HCT116 (cell line): Measurements from ENCODE around the gene LDLRAD4. TPM values are rescaled to one million over a fixed set of nuclear protein-coding genes. Genes with fewer than 3 reads are reported as not detected.

ENCODE experiments used
- ATAC-seq: fragments of 200-7000 bp; cut with Tn5 transposase; 2 replicates; pipeline ENCODE4 v1.9.1; 2020; ENCODE audit warnings: mild to moderate bottlenecking, moderate library complexity
- BruUV-seq: library from RNA; stranded (reverse); fragments of 400-500 nt; replicated peaks from 2 replicates; lab custom pipeline; 2021; lab: Mats Ljungman, UMichigan
- CTCF ChIA-PET: fragments of 300-600 bp; sonication (Branson Sonifier 250); formaldehyde crosslinking; loops from one replicate; lab custom pipeline; 2021; ENCODE audit warnings: antibody characterized with exemption; lab: Charles Lee
- POLR2A ChIA-PET: fragments of 300-600, 350-600 bp; sonication (Branson Sonifier 250); formaldehyde crosslinking; loops from one replicate; lab custom pipeline; 2021; ENCODE audit warnings: antibody characterized with exemption; lab: Charles Lee
- RAD21 ChIA-PET, 2 experiments: fragments of 300-600 bp; sonication (Branson Sonifier 250); formaldehyde crosslinking; loops; one replicate each; lab custom pipeline; 2023; ENCODE audit warnings: low total read pairs in 2 of 2; ENCODE audit not compliant: uncharacterized antibody in 2 of 2, unreplicated experiment in 2 of 2, low non-redundant PET in 1 of 2; lab: Charles Lee
- DNase-seq: peaks from one replicate; pipeline ENCODE4 v3.0.0-alpha.2; 2010; ENCODE audit warnings: low read depth, low spot score
- H2AFZ ChIP-seq: fragments of 200-600 bp; shearing (Covaris generic), sonication (generic); 2 replicates; pipeline ENCODE4 v1.6.1; 2017; ENCODE audit warnings: low read depth, mixed run types, mixed read lengths, antibody characterized with exemption, low read length; ENCODE audit not compliant: poor library complexity, severe bottlenecking
- H3K27ac ChIP-seq: 2 replicates; pipeline ENCODE4 v1.5.1; 2012; ENCODE audit warnings: low read depth, low read length
- H3K27me3 ChIP-seq: fragments of 200-600 bp; sonication (generic); 2 replicates; pipeline ENCODE4 v1.6.1; 2016; ENCODE audit warnings: mixed run types, low read length, mixed read lengths; ENCODE audit not compliant: insufficient read depth
- H3K36me3 ChIP-seq, 2 experiments: fragments of 200-500 bp in 1 of 2; fragments of 200-600 bp in 1 of 2; sonication (Bioruptor generic) in 1 of 2; sonication (generic) in 1 of 2; 2 replicates each; pipeline versions ENCODE4 v1.5.1 to v1.6.1; 2014 to 2016; ENCODE audit warnings: low read length in 2 of 2, inconsistent platforms in 1 of 2, mixed read lengths in 1 of 2, mixed run types in 1 of 2; ENCODE audit not compliant: insufficient read depth in 2 of 2, control insufficient read depth in 1 of 2
- H3K4me1 ChIP-seq, 2 experiments: fragments of 200-600 bp in 1 of 2; sonication (generic) in 1 of 2; 2 replicates each; pipeline versions ENCODE4 v1.5.1 to v1.6.1; 2012 to 2017; ENCODE audit warnings: low read length in 2 of 2, inconsistent platforms in 1 of 2, mild to moderate bottlenecking in 1 of 2, mixed read lengths in 1 of 2, mixed run types in 1 of 2, moderate library complexity in 1 of 2; ENCODE audit not compliant: insufficient read depth in 2 of 2, control insufficient read depth in 1 of 2
- H3K4me2 ChIP-seq: fragments of 200-600 bp; sonication (generic); 2 replicates; pipeline ENCODE4 v1.6.1; 2017; ENCODE audit warnings: mixed run types, low read length, mixed read lengths
- H3K4me3 ChIP-seq, 2 experiments: fragments of 200-600 bp in 1 of 2; sonication (generic) in 1 of 2; replicated peaks in 1 of 2; 2 replicates each; pipeline ENCODE4 v1.5.1; 2011 to 2016; ENCODE audit warnings: low read length in 2 of 2, control low read depth in 1 of 2, low read depth in 1 of 2, mild to moderate bottlenecking in 1 of 2, mixed read lengths in 1 of 2, mixed run types in 1 of 2
- H3K79me2 ChIP-seq: fragments of 200-600 bp; sonication (generic); 2 replicates; pipeline ENCODE4 v1.6.1; 2017; ENCODE audit warnings: mild to moderate bottlenecking, mixed run types, low read length, moderate library complexity, mixed read lengths; ENCODE audit not compliant: insufficient read depth
- H3K9ac ChIP-seq: fragments of 200-600 bp; sonication (generic); 2 replicates; pipeline ENCODE4 v1.6.1; 2016; ENCODE audit warnings: low read length, mixed read lengths
- H3K9me2 ChIP-seq: fragments of 200-600 bp; sonication (generic), shearing (Covaris generic); 2 replicates; pipeline ENCODE4 v1.6.1; 2017; ENCODE audit warnings: mixed run types, mild to moderate bottlenecking, moderate library complexity; ENCODE audit not compliant: insufficient read depth
- H3K9me3 ChIP-seq, 2 experiments: fragments of 200-500 bp in 1 of 2; fragments of 200-600 bp in 1 of 2; sonication (Bioruptor generic) in 1 of 2; sonication (generic) in 1 of 2; 2 replicates each; pipeline ENCODE4 v1.6.1; 2014 to 2017; ENCODE audit warnings: low read length in 2 of 2, mixed read lengths in 2 of 2, inconsistent platforms in 1 of 2, low read depth in 1 of 2, mild to moderate bottlenecking in 1 of 2, mixed run types in 1 of 2, moderate library complexity in 1 of 2; ENCODE audit not compliant: control insufficient read depth in 1 of 2, insufficient read depth in 1 of 2
- H4K20me1 ChIP-seq: fragments of 200-600 bp; sonication (generic), shearing (Covaris generic); 2 replicates; pipeline ENCODE4 v1.6.1; 2017; ENCODE audit warnings: mixed run types, mild to moderate bottlenecking, moderate library complexity; ENCODE audit not compliant: insufficient read depth
- ATF3 ChIP-seq: IDR thresholded peaks from 2 replicates; pipeline ENCODE4 v1.6.1; 2012
- CEBPB ChIP-seq: IDR thresholded peaks from 2 replicates; pipeline ENCODE4 v1.6.1; 2012; ENCODE audit warnings: low read depth
- CTCF ChIP-seq, 3 experiments: fragments of 200-600 bp in 1 of 3; sonication (generic) in 1 of 3; IDR thresholded peaks in 2 of 3; conservative IDR thresholded peaks in 1 of 3; 2 replicates each; pipeline ENCODE4 v1.5.1; 2012 to 2017; ENCODE audit warnings: low read depth in 2 of 3, low read length in 2 of 3, antibody characterized with exemption in 1 of 3, borderline replicate concordance in 1 of 3, control low read depth in 1 of 3, mild to moderate bottlenecking in 1 of 3, mixed read lengths in 1 of 3, mixed run types in 1 of 3, moderate library complexity in 1 of 3; ENCODE audit not compliant: insufficient read depth in 1 of 3
- ELF1 ChIP-seq: IDR thresholded peaks from 2 replicates; pipeline ENCODE4 v1.6.1; 2012; ENCODE audit warnings: low read depth, borderline replicate concordance
- EZH2 ChIP-seq: fragments of 200-600 bp; sonication (generic); IDR thresholded peaks from 2 replicates; pipeline ENCODE4 v1.6.1; 2017; ENCODE audit warnings: antibody characterized with exemption, mixed run types
- FOSL1 ChIP-seq: IDR thresholded peaks from 2 replicates; pipeline ENCODE4 v1.6.1; 2012; ENCODE audit warnings: low read depth
- JUND ChIP-seq: IDR thresholded peaks from 2 replicates; pipeline ENCODE4 v1.6.1; 2012
- MAX ChIP-seq: IDR thresholded peaks from 2 replicates; pipeline ENCODE4 v1.6.1; 2012
- POLR2A ChIP-seq: IDR thresholded peaks from 2 replicates; pipeline ENCODE4 v1.7.0; 2011; ENCODE audit warnings: borderline replicate concordance; ENCODE audit not compliant: insufficient read depth, insufficient read length; ENCODE audit errors: extremely low read depth
- POLR2AphosphoS5 ChIP-seq: IDR thresholded peaks from 2 replicates; pipeline ENCODE4 v1.6.1; 2011; ENCODE audit warnings: mild to moderate bottlenecking, low read depth, low read length, moderate library complexity
- RAD21 ChIP-seq: IDR thresholded peaks from 2 replicates; pipeline ENCODE4 v1.6.1; 2012; ENCODE audit warnings: low read depth, mild to moderate bottlenecking
- REST ChIP-seq: IDR thresholded peaks from 2 replicates; pipeline ENCODE4 v1.6.1; 2012; ENCODE audit warnings: low read depth
- SIN3A ChIP-seq: IDR thresholded peaks from 2 replicates; pipeline ENCODE4 v1.6.1; 2012; ENCODE audit warnings: low read depth
- SP1 ChIP-seq: IDR thresholded peaks from 2 replicates; pipeline ENCODE4 v1.6.1; 2012; ENCODE audit warnings: low read depth
- TCF7L2 ChIP-seq: IDR thresholded peaks from 2 replicates; pipeline ENCODE4 v1.7.0; 2011; ENCODE audit warnings: borderline replicate concordance, inconsistent platforms; ENCODE audit not compliant: insufficient read depth, insufficient read length; ENCODE audit errors: extremely low read depth
- YY1 ChIP-seq: IDR thresholded peaks from 2 replicates; pipeline ENCODE4 v1.6.1; 2011; ENCODE audit warnings: low read length, low read depth, moderate library complexity, mild to moderate bottlenecking; ENCODE audit not compliant: insufficient replicate concordance; ENCODE audit errors: extremely low read depth
- ZBTB33 ChIP-seq: IDR thresholded peaks from 2 replicates; pipeline ENCODE4 v1.6.1; 2011; ENCODE audit warnings: mild to moderate bottlenecking, low read length, moderate library complexity; ENCODE audit not compliant: insufficient replicate concordance; ENCODE audit errors: extremely low read depth
- ZFX ChIP-seq: fragments of 450-650 bp; IDR thresholded peaks from 2 replicates; pipeline ENCODE4 v1.6.1; 2017
- ZNF274 ChIP-seq: fragments of 200-500 bp; sonication (Bioruptor generic); IDR thresholded peaks from 2 replicates; pipeline ENCODE4 v1.6.1; 2014; ENCODE audit warnings: mild to moderate bottlenecking, low read depth, low read length, inconsistent platforms
- intact Hi-C: fragments of 100-400 bp; cut with micrococcal nuclease; formaldehyde crosslinking; loops from 2 replicates; pipeline ENCODE4 v1.10.0; 2022
- total RNA-seq: library from RNA; stranded (reverse); gene quantifications from one replicate; pipeline ENCODE4 v1.2.1, GENCODE V29; 2021; ENCODE audit not compliant: unreplicated experiment

Gene LDLRAD4
- total RNA-seq, 1 experiment from 2014 or later: 1.2 TPM

- no peak for TF ChIP-seq SP1
- TF ChIP-seq ZBTB33: no peak
- no peak for TF ChIP-seq POLR2A
- TF ChIP-seq TCF7L2: no peak
- no peak for TF ChIP-seq ZFX
- TF ChIP-seq CTCF (IDR thresholded peaks at IDR 0.05 in 2 of 3, conservative IDR thresholded peaks at IDR 0.05 in 1 of 3; ENCODE audit: borderline replicate concordance in 1 of 3, insufficient read depth in 1 of 3, low read depth in 2 of 3, low read length in 2 of 3): no peak
- no peak for TF ChIP-seq YY1
- TF ChIP-seq ATF3: no peak
- TF ChIP-seq REST: no peak
- no peak for TF ChIP-seq CEBPB
- TF ChIP-seq ZNF274: no peak
- no peak for TF ChIP-seq MAX
- no peak for TF ChIP-seq SIN3A
- TF ChIP-seq JUND: no peak
- no peak for TF ChIP-seq FOSL1
- no peak for TF ChIP-seq POLR2AphosphoS5
- no peak for TF ChIP-seq EZH2
- no peak for TF ChIP-seq RAD21
- TF ChIP-seq ELF1: no peak
- TF ChIP-seq, all 23 proteins: peak for 0
- RAD21 ChIA-PET: no interaction called here
- POLR2A ChIA-PET: no interaction called here
- Histone ChIP-seq H3K9me3 (no peaks in the 10 kb centered on the region), H2AFZ (no peak overlapping the region), H3K9me2 (no peaks in the 10 kb centered on the region), H3K79me2 (no peaks in the 10 kb centered on the region), H4K20me1 (no peaks in the 10 kb centered on the region), H3K27me3 (no peaks in the 10 kb centered on the region), H3K4me1 (peaks cover 6 to 9% of the 10 kb centered on the region in 2 experiments; a peak in 3 of 4 replicates), H3K9ac (no peak overlapping the region), H3K27ac (no peak overlapping the region), H3K4me3 (no peak overlapping the region), H3K4me2 (no peak overlapping the region), H3K36me3 (no peaks in the 10 kb centered on the region)
- no peak for ATAC-seq
- BruUV-seq: no TSS peak
- CTCF ChIA-PET: no interaction called here
- intact Hi-C loops: no loop called here
- no peak for DNase-seq
These were observed 17.9 kb downstream of the LDLRAD4 start for GRCh38 chr18:13236411-13236810.
